Neural cell (in vitro differentiated cells): ENCODE data around the gene TMPRSS3. TPM values are rescaled to one million over a fixed set of nuclear protein-coding genes. Genes with fewer than 3 reads are reported as not detected.

Source experiments
- H2AFZ ChIP-seq: fragments of 200-600, 300-800 bp; sonication (generic), shearing (Covaris generic); 2 replicates; pipeline ENCODE4 v1.6.0; 2014; ENCODE audit warnings: low read depth, mild to moderate bottlenecking, antibody characterized with exemption, low read length, moderate library complexity
- H3F3A ChIP-seq: fragments of 200-600 bp; shearing (Covaris generic); 2 replicates; pipeline ENCODE4 v1.6.1; 2016; ENCODE audit warnings: mild to moderate bottlenecking, moderate library complexity, mixed read lengths, antibody characterized with exemption, low read length; ENCODE audit not compliant: insufficient read depth, poor library complexity, severe bottlenecking
- H3K27ac ChIP-seq: fragments of 200-600, 300-800 bp; sonication (generic), shearing (Covaris generic); 2 replicates; pipeline ENCODE4 v1.5.1; 2014; ENCODE audit warnings: mild to moderate bottlenecking, low read length, moderate library complexity
- H3K27me3 ChIP-seq: fragments of 300-800, 200-600 bp; sonication (generic), shearing (Covaris generic); 2 replicates; pipeline ENCODE4 v1.6.0; 2014; ENCODE audit warnings: mild to moderate bottlenecking, low read depth, low read length, moderate library complexity; ENCODE audit not compliant: insufficient read depth
- H3K36me3 ChIP-seq: fragments of 300-800, 200-600 bp; sonication (generic), shearing (Covaris generic); 2 replicates; pipeline ENCODE4 v1.5.1; 2014; ENCODE audit warnings: mild to moderate bottlenecking, antibody characterized with exemption, low read length, moderate library complexity; ENCODE audit not compliant: insufficient read depth
- H3K4me2 ChIP-seq: fragments of 300-800, 200-600 bp; sonication (generic), shearing (Covaris generic); 2 replicates; pipeline ENCODE4 v1.6.0; 2014; ENCODE audit warnings: mild to moderate bottlenecking, low read length
- H3K4me3 ChIP-seq: fragments of 300-800, 200-600 bp; sonication (generic), shearing (Covaris generic); 2 replicates; pipeline ENCODE4 v1.5.1; 2014; ENCODE audit warnings: mild to moderate bottlenecking, low read length, moderate library complexity
- H3K79me2 ChIP-seq: fragments of 200-600 bp; shearing (Covaris generic); replicated peaks from 2 replicates; pipeline ENCODE4 v1.6.0; 2014; ENCODE audit warnings: mild to moderate bottlenecking, low read length, moderate library complexity; ENCODE audit not compliant: insufficient read depth
- H3K9ac ChIP-seq: fragments of 300-800, 200-600 bp; sonication (generic), shearing (Covaris generic); 2 replicates; pipeline ENCODE4 v1.6.1; 2016; ENCODE audit warnings: mild to moderate bottlenecking, low read length, mixed read lengths
- H3K9me2 ChIP-seq: fragments of 200-600 bp; shearing (Covaris generic); 2 replicates; pipeline ENCODE4 v1.6.1; 2016; ENCODE audit warnings: mild to moderate bottlenecking, low read length, mixed read lengths; ENCODE audit not compliant: insufficient read depth
- H3K9me3 ChIP-seq: fragments of 200-600, 300-800 bp; sonication (generic), shearing (Covaris generic); 2 replicates; pipeline ENCODE4 v1.6.1; 2016; ENCODE audit warnings: mild to moderate bottlenecking, mixed run types, low read length, moderate library complexity, mixed read lengths
- H4K20me1 ChIP-seq: fragments of 200-600 bp; shearing (Covaris generic); 2 replicates; pipeline ENCODE4 v1.6.1; 2016; ENCODE audit warnings: mild to moderate bottlenecking, mixed run types; ENCODE audit not compliant: insufficient read depth
- CTCF ChIP-seq: fragments of 450-650 bp; IDR thresholded peaks from 2 replicates; pipeline ENCODE4 v1.5.1; 2014; ENCODE audit warnings: antibody characterized with exemption, mild to moderate bottlenecking, moderate library complexity; ENCODE audit not compliant: poor library complexity, severe bottlenecking
- EP300 ChIP-seq: fragments of 450-650 bp; conservative IDR thresholded peaks from 2 replicates; pipeline ENCODE4 v1.6.1; 2014; ENCODE audit warnings: antibody characterized with exemption, mild to moderate bottlenecking, moderate library complexity; ENCODE audit not compliant: poor library complexity, severe bottlenecking
- EZH2 ChIP-seq: fragments of 200-600, 300-800 bp; shearing (Covaris generic), sonication (generic); IDR thresholded peaks from 2 replicates; pipeline ENCODE4 v1.6.1; 2014; ENCODE audit warnings: antibody characterized with exemption, low read length, borderline replicate concordance, mild to moderate bottlenecking; ENCODE audit not compliant: insufficient read depth, poor library complexity, severe bottlenecking
- MXI1 ChIP-seq: fragments of 450-650 bp; conservative IDR thresholded peaks from 2 replicates; pipeline ENCODE4 v1.6.1; 2014; ENCODE audit warnings: antibody characterized with exemption, mild to moderate bottlenecking; ENCODE audit not compliant: poor library complexity, severe bottlenecking
- POLR2AphosphoS5 ChIP-seq: IDR thresholded peaks from 2 replicates; pipeline ENCODE4 v1.6.1; 2012
- RAD21 ChIP-seq: fragments of 450-650 bp; conservative IDR thresholded peaks from 2 replicates; pipeline ENCODE4 v1.6.1; 2014; ENCODE audit warnings: antibody characterized with exemption, mild to moderate bottlenecking, moderate library complexity
- REST ChIP-seq: IDR thresholded peaks from 2 replicates; pipeline ENCODE4 v1.6.1; 2012; ENCODE audit warnings: borderline replicate concordance
- SMC3 ChIP-seq: fragments of 450-650 bp; conservative IDR thresholded peaks from 2 replicates; pipeline ENCODE4 v1.6.1; 2014; ENCODE audit warnings: antibody characterized with exemption, mild to moderate bottlenecking, moderate library complexity; ENCODE audit not compliant: poor library complexity
- TAF1 ChIP-seq: IDR thresholded peaks from 2 replicates; pipeline ENCODE4 v1.6.1; 2012; ENCODE audit warnings: low read depth
- polyA plus RNA-seq: library from polyadenylated mRNA; depleted of rRNA; stranded (reverse); fragments of >200 nt; gene quantifications from 2 replicates; pipeline ENCODE4 v1.2.3, GENCODE V29; 2014

TMPRSS3 gene
- polyA plus RNA-seq, 1 donor from 2014 or later = 0.12 TPM

GRCh38 chr21:42331660-42332059, 64.2 kb downstream of the TMPRSS3 start:
- Histone ChIP-seq H3K9ac (no peak overlapping the region), H3K4me3 (no peak overlapping the region), H3K36me3 (no peaks in the 10 kb centered on the region), H3K4me2 (no peak overlapping the region), H3K79me2 (no peaks in the 10 kb centered on the region), H3K9me3 (peaks cover 6% of the 10 kb centered on the region), H3F3A (no peaks in the 10 kb centered on the region), H3K27me3 (no peaks in the 10 kb centered on the region), H3K9me2 (no peaks in the 10 kb centered on the region), H4K20me1 (no peaks in the 10 kb centered on the region), H3K27ac (no peak overlapping the region), H2AFZ (no peak overlapping the region)
- no peak for TF ChIP-seq POLR2AphosphoS5
- no peak for TF ChIP-seq CTCF
- TF ChIP-seq REST = no peak
- no peak for TF ChIP-seq SMC3
- no peak for TF ChIP-seq RAD21
- no peak for TF ChIP-seq MXI1
- TF ChIP-seq EZH2 = no peak
- TF ChIP-seq TAF1 = no peak
- TF ChIP-seq EP300 = no peak

GRCh38 chr21:42330380-42331371, 65.2 kb downstream of the TMPRSS3 start:
- Histone ChIP-seq H3K9ac (no peak overlapping the region), H3K9me2 (no peaks in the 10 kb centered on the region), H3K27me3 (no peaks in the 10 kb centered on the region), H3F3A (no peaks in the 10 kb centered on the region), H3K27ac (no peak overlapping the region), H3K9me3 (peaks cover 6% of the 10 kb centered on the region), H3K79me2 (no peaks in the 10 kb centered on the region), H3K36me3 (no peaks in the 10 kb centered on the region), H2AFZ (no peak overlapping the region), H3K4me2 (no peak overlapping the region), H4K20me1 (no peaks in the 10 kb centered on the region), H3K4me3 (no peak overlapping the region)
- TF ChIP-seq CTCF (no peak), EZH2 (no peak), REST (no peak), RAD21 (no peak), MXI1 (no peak), TAF1 (no peak), EP300 (no peak), SMC3 (no peak), POLR2AphosphoS5 (no peak)
